Peyer's patch (tissue), 4 donors: Measurements from ENCODE around the gene RPSA.

Source experiments
- POLR2A ChIP-seq, 2 donors: fragments of 450-650 bp; IDR thresholded peaks; one replicate each; pipeline ENCODE4 v1.5.1; 2017; ENCODE audit warnings: antibody characterized with exemption in 2 of 2, mild to moderate bottlenecking in 2 of 2, moderate library complexity in 2 of 2
- TF ChIP-seq, protein P1 (sequence below), 6 experiments: fragments of 450-650 bp in 4 of 6; fragments of 200-600 bp in 2 of 6; sonication (generic) in 1 of 6; IDR thresholded peaks; one replicate each; pipeline ENCODE4 v1.5.1; 2017 to 2019; ENCODE audit warnings: antibody characterized with exemption in 6 of 6, mild to moderate bottlenecking in 3 of 6, moderate library complexity in 1 of 6

DNA sequence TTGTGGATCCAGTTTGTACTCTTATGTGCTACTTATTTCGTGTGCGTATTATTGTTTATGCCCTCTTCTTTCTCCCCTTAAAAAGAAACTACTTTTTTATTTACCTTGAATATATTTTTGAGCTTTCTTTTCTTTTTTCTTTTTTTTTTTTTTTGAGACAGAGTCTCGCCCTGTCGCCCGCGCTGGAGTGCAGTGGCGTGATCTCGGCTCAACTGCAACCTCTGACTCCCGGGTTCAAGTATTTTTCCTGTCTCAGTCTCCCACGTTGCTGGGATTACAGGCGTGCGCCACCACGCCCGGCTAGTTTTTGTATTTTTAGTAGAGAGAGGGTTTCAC lies 21.9 kb upstream of the RPSA start:
- TF ChIP-seq, protein P1, sequence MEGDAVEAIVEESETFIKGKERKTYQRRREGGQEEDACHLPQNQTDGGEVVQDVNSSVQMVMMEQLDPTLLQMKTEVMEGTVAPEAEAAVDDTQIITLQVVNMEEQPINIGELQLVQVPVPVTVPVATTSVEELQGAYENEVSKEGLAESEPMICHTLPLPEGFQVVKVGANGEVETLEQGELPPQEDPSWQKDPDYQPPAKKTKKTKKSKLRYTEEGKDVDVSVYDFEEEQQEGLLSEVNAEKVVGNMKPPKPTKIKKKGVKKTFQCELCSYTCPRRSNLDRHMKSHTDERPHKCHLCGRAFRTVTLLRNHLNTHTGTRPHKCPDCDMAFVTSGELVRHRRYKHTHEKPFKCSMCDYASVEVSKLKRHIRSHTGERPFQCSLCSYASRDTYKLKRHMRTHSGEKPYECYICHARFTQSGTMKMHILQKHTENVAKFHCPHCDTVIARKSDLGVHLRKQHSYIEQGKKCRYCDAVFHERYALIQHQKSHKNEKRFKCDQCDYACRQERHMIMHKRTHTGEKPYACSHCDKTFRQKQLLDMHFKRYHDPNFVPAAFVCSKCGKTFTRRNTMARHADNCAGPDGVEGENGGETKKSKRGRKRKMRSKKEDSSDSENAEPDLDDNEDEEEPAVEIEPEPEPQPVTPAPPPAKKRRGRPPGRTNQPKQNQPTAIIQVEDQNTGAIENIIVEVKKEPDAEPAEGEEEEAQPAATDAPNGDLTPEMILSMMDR (IDR thresholded peaks at IDR 0.05): no peak
- TF ChIP-seq POLR2A (IDR thresholded peaks at IDR 0.05): no peak
